Activated CD8-positive, alpha-beta memory T cell treated with anti-CD3 and anti-CD28 coated beads for 48 hours (primary cell): ENCODE data around the gene OXTR.

ENCODE experiments used
- DNase-seq, 3 experiments: peaks; one replicate each; pipeline ENCODE4 v3.0.0-alpha.2; 2020; ENCODE audit warnings: low read depth in 2 of 3, low spot score in 2 of 3

Gene OXTR

GRCh38 chr3:8767667-8768363 is 1.6 kb downstream of the OXTR start:
- no peak for DNase-seq

- DNase-seq: no peak
Measured at GRCh38 chr3:8767256-8767666, 2.2 kb downstream of the OXTR start.

- DNase-seq: no peak
Measured at GRCh38 chr3:8766148-8766547, 3.3 kb downstream of the OXTR start.

GRCh38 chr3:8765528-8765927 is 3.9 kb downstream of the OXTR start:
- DNase-seq: no peak

- DNase-seq: no peak
Measured at GRCh38 chr3:8764528-8764927, 4.9 kb downstream of the OXTR start.

GRCh38 chr3:8762607-8763377 is 6.6 kb downstream of the OXTR start:
- DNase-seq: no peak

GRCh38 chr3:8761866-8762265 is 7.5 kb downstream of the OXTR start:
- DNase-seq: no peak

- no peak for DNase-seq
Measured at GRCh38 chr3:8760506-8760905, 8.9 kb downstream of the OXTR start.

- no peak for DNase-seq
Measured at GRCh38 chr3:8760091-8760490, 9.3 kb downstream of the OXTR start.

- DNase-seq: no peak
Measured at GRCh38 chr3:8759038-8759707, 10.2 kb downstream of the OXTR start.

GRCh38 chr3:8757551-8758518 is 11.6 kb downstream of the OXTR start:
- DNase-seq: no peak

- no peak for DNase-seq
Measured at GRCh38 chr3:8756671-8757070, 12.7 kb downstream of the OXTR start.

- no peak for DNase-seq
Measured at GRCh38 chr3:8755564-8756237, 13.7 kb downstream of the OXTR start.

- no peak for DNase-seq
Measured at GRCh38 chr3:8755097-8755496, 14.3 kb downstream of the OXTR start.

GRCh38 chr3:8752832-8753231 is 16.6 kb downstream of the OXTR start:
- DNase-seq: no peak

- no peak for DNase-seq
Measured at GRCh38 chr3:8749316-8749715, 20.1 kb downstream of the OXTR start.

GRCh38 chr3:8746780-8747345 is 22.6 kb downstream of the OXTR start:
- no peak for DNase-seq

- no peak for DNase-seq
Measured at GRCh38 chr3:8745619-8746370, 23.6 kb downstream of the OXTR start.

GRCh38 chr3:8743911-8744310 is 25.5 kb downstream of the OXTR start:
- no peak for DNase-seq
